WI38 (cell line): ENCODE results near the gene TSHZ3.
A peak's percentile ranks its signal among the peaks of the same experiment; 100 is the strongest.

Source experiments
- H3K4me3 ChIP-seq: 2 replicates; pipeline ENCODE4 v1.5.1; 2011; ENCODE audit warnings: low read depth, mild to moderate bottlenecking, control low read depth, low read length
- CTCF ChIP-seq: IDR thresholded peaks from 2 replicates; pipeline ENCODE4 v1.5.1; 2012; ENCODE audit warnings: low read depth, mild to moderate bottlenecking, control low read depth, low read length

Gene TSHZ3

GRCh38 chr19:31268751-31269383 lies 80.4 kb downstream of the TSHZ3 start:
- H3K4me3 ChIP-seq = no peak overlapping the region
- TF ChIP-seq CTCF = no peak

- TF ChIP-seq CTCF = no peak
- H3K4me3 ChIP-seq = no peak overlapping the region
Measured at GRCh38 chr19:31266731-31267130, 82.5 kb downstream of the TSHZ3 start.

GRCh38 chr19:31266196-31266595 lies 83.0 kb downstream of the TSHZ3 start:
- TF ChIP-seq CTCF = no peak
- no peak overlapping the region for H3K4me3 ChIP-seq

- TF ChIP-seq CTCF = no peak
Measured at GRCh38 chr19:31264041-31264778, 85.0 kb downstream of the TSHZ3 start.

GRCh38 chr19:31263328-31263727 lies 85.9 kb downstream of the TSHZ3 start:
- no peak for TF ChIP-seq CTCF
- no peak overlapping the region for H3K4me3 ChIP-seq

More at GRCh38 chr19:31264041-31264778, 85.0 kb downstream of the TSHZ3 start:
- no peak overlapping the region for H3K4me3 ChIP-seq

- TF ChIP-seq CTCF = no peak
- no peak overlapping the region for H3K4me3 ChIP-seq
Measured at GRCh38 chr19:31262725-31263191, 86.5 kb downstream of the TSHZ3 start.

GRCh38 chr19:31261603-31262212 lies 87.5 kb downstream of the TSHZ3 start:
- H3K4me3 ChIP-seq = 0 out of 2 replicates have a peak overlapping the region, but pooled peaks have one; percentile 7
- no peak for TF ChIP-seq CTCF
